Caco-2 (cell line): ENCODE data around the gene TMEM30A. TPM values are rescaled to one million over a fixed set of nuclear protein-coding genes. Genes with fewer than 3 reads are reported as not detected.

Experiments
- BruUV-seq: library from RNA; stranded (reverse); fragments of 400-500 nt; replicated peaks from 2 replicates; lab custom pipeline; 2021; lab: Mats Ljungman, UMichigan
- CTCF ChIA-PET: fragments of 300-600 bp; sonication (Branson Sonifier 250); formaldehyde crosslinking; loops from one replicate; lab custom pipeline; 2022; ENCODE audit warnings: antibody characterized with exemption; lab: Charles Lee
- POLR2A ChIA-PET: fragments of 300-600 bp; sonication (Branson Sonifier 250); formaldehyde crosslinking; loops from one replicate; lab custom pipeline; 2022; ENCODE audit warnings: antibody characterized with exemption; lab: Charles Lee
- DNase-seq, 2 experiments: peaks; one replicate each; pipeline versions ENCODE4 v3.0.0 to v3.0.0-alpha.2; 2020 to 2022
- H3K27me3 ChIP-seq: replicated peaks from 2 replicates; pipeline ENCODE4 v1.6.0; 2011; ENCODE audit warnings: low read length; ENCODE audit not compliant: control insufficient read depth, insufficient read depth
- H3K36me3 ChIP-seq: 2 replicates; pipeline ENCODE4 v1.5.1; 2011; ENCODE audit warnings: low read length; ENCODE audit not compliant: control insufficient read depth, insufficient read depth
- H3K4me1 ChIP-seq: fragments of 250-450 bp; sonication (Bioruptor Pico); 2 replicates; pipeline ENCODE4 v1.5.1; 2020; ENCODE audit warnings: mild to moderate bottlenecking
- H3K4me3 ChIP-seq: 2 replicates; pipeline ENCODE4 v1.5.1; 2011; ENCODE audit warnings: low read depth, mild to moderate bottlenecking, control low read depth, low read length
- H3K9me3 ChIP-seq: fragments of 250-450 bp; sonication (Bioruptor Pico); 2 replicates; pipeline ENCODE4 v1.5.1; 2020; ENCODE audit warnings: mild to moderate bottlenecking, moderate library complexity
- H3K27ac Mint-ChIP-seq: one replicate; pipeline ENCODE4 v1.8.0; 2022; ENCODE audit warnings: mixed read lengths; ENCODE audit not compliant: unreplicated experiment
- H3K27me3 Mint-ChIP-seq: one replicate; pipeline ENCODE4 v1.8.0; 2022; ENCODE audit warnings: mixed read lengths; ENCODE audit not compliant: insufficient read depth, unreplicated experiment
- H3K36me3 Mint-ChIP-seq: one replicate; pipeline ENCODE4 v1.8.0; 2022; ENCODE audit warnings: mild to moderate bottlenecking, mixed read lengths; ENCODE audit not compliant: insufficient read depth, unreplicated experiment
- H3K4me1 Mint-ChIP-seq: one replicate; pipeline ENCODE4 v1.8.0; 2022; ENCODE audit warnings: low read depth, mixed read lengths; ENCODE audit not compliant: unreplicated experiment
- H3K4me3 Mint-ChIP-seq: one replicate; pipeline ENCODE4 v1.8.0; 2022; ENCODE audit warnings: mild to moderate bottlenecking, moderate library complexity, mixed read lengths; ENCODE audit not compliant: unreplicated experiment
- H3K9me3 Mint-ChIP-seq: one replicate; pipeline ENCODE4 v1.8.0; 2022; ENCODE audit warnings: mixed read lengths; ENCODE audit not compliant: unreplicated experiment
- CTCF ChIP-seq, 2 experiments: fragments of 200-600 bp in 1 of 2; IDR thresholded peaks; 1 replicate in 1 of 2; 2 replicates in 1 of 2; pipeline versions ENCODE4 v1.5.1 to v1.8.0; 2011 to 2022; ENCODE audit warnings: antibody characterized with exemption in 1 of 2, control low read depth in 1 of 2, inconsistent platforms in 1 of 2, low read depth in 1 of 2, low read length in 1 of 2, mild to moderate bottlenecking in 1 of 2, moderate library complexity in 1 of 2; ENCODE audit not compliant: insufficient read depth in 1 of 2, severe bottlenecking in 1 of 2, unreplicated experiment in 1 of 2
- intact Hi-C: fragments of 100-400 bp; cut with micrococcal nuclease; formaldehyde crosslinking; loops from one replicate; pipeline ENCODE4 v1.10.0; 2022; ENCODE audit not compliant: unreplicated experiment
- total RNA-seq: library from RNA; stranded (reverse); gene quantifications from 2 replicates; pipeline ENCODE4 v1.2.3, GENCODE V29; 2022

Gene TMEM30A
- total RNA-seq, 1 experiment from 2014 or later: 55.8 TPM

GRCh38 chr6:75204217-75204958 lies 80.2 kb downstream of the TMEM30A start:
- Histone ChIP-seq H3K4me3 (peak overlapping the region; percentile 45), H3K9me3 (no peaks in the 10 kb centered on the region), H3K36me3 (no peaks in the 10 kb centered on the region), H3K27me3 (no peaks in the 10 kb centered on the region), H3K4me1 (peaks cover 10% of the 10 kb centered on the region)
- ChIA-PET POLR2A (interaction anchor here (0.6 kb wide), 2 partner anchors 34 to 587 kb away, joined by 3 to 4 read pairs; no protein-coding TSS in a partner anchor), CTCF (interaction anchor here (0.6 to 2.2 kb wide), 14 partner anchors 13 to 1420 kb away, joined by 3 to 8 read pairs (median 4); no protein-coding TSS in a partner anchor)
- BruUV-seq: no TSS peak
- H3K9me3 Mint-ChIP-seq: no peaks in the 10 kb centered on the region
- peak; percentile 82 for DNase-seq
- peaks cover 16% of the 10 kb centered on the region for H3K4me1 Mint-ChIP-seq
- intact Hi-C loops: loop anchor here (1.0 to 10.0 kb wide), 7 partner anchors 21 to 452 kb away; no protein-coding TSS in a partner anchor
- H3K36me3 Mint-ChIP-seq: peaks cover 6% of the 10 kb centered on the region
- H3K4me3 Mint-ChIP-seq: peak overlapping the region; percentile 82
- H3K27me3 Mint-ChIP-seq: no peaks in the 10 kb centered on the region
- peak; percentile 56 to 85 for TF ChIP-seq CTCF (IDR thresholded peaks at IDR 0.05; ENCODE audit: insufficient read depth in 1 of 2, low read depth in 1 of 2, low read length in 1 of 2, severe bottlenecking in 1 of 2, unreplicated experiment in 1 of 2)
- H3K27ac Mint-ChIP-seq: peak overlapping the region; percentile 43

- TF ChIP-seq CTCF (IDR thresholded peaks at IDR 0.05; ENCODE audit: insufficient read depth in 1 of 2, low read depth in 1 of 2, low read length in 1 of 2, severe bottlenecking in 1 of 2, unreplicated experiment in 1 of 2): no peak
- H3K4me3 Mint-ChIP-seq: peak overlapping the region; percentile 82
- Histone ChIP-seq H3K4me3 (peak overlapping the region; percentile 1; the same call in 1 of the 2 replicates), H3K27me3 (no peaks in the 10 kb centered on the region), H3K9me3 (no peaks in the 10 kb centered on the region), H3K4me1 (peaks cover 10% of the 10 kb centered on the region), H3K36me3 (no peaks in the 10 kb centered on the region)
- intact Hi-C loops: loop anchor here (1.0 to 10.0 kb wide), 7 partner anchors 20 to 451 kb away; no protein-coding TSS in a partner anchor
- H3K27me3 Mint-ChIP-seq: no peaks in the 10 kb centered on the region
- DNase-seq: no peak
- peaks cover 6% of the 10 kb centered on the region for H3K36me3 Mint-ChIP-seq
- H3K27ac Mint-ChIP-seq: peak overlapping the region; percentile 43
- BruUV-seq: no TSS peak
- peaks cover 16% of the 10 kb centered on the region for H3K4me1 Mint-ChIP-seq
- ChIA-PET POLR2A (no interaction called here), CTCF (interaction anchor here (0.5 to 2.2 kb wide), 9 partner anchors 21 to 456 kb away, joined by 3 to 8 read pairs (median 5); no protein-coding TSS in a partner anchor)
- no peaks in the 10 kb centered on the region for H3K9me3 Mint-ChIP-seq
Measured at GRCh38 chr6:75203721-75204120, 80.9 kb downstream of the TMEM30A start.

Other genes with a start within 250 kb of the TMEM30A start
- 61.8 and 68.0 TPM in 2 replicates for gene COL12A1, start 78.7 kb downstream of the TMEM30A start, total RNA-seq
- gene COX7A2, start 41.0 kb downstream of the TMEM30A start, total RNA-seq: 381 and 385 TPM in 2 replicates
- gene FILIP1, start 209.0 kb upstream of the TMEM30A start, total RNA-seq: 0.07 TPM in 1 of 2 replicates, not detected in the other